SK-N-MC (cell line): ENCODE measurements around the gene CFAP70.

Experiments
- EZH2 ChIP-seq: fragments of 200-600 bp; sonication (generic); IDR thresholded peaks from one replicate; pipeline ENCODE4 v1.6.1; 2017; ENCODE audit warnings: antibody characterized with exemption
- POLR2AphosphoS5 ChIP-seq: IDR thresholded peaks from 2 replicates; pipeline ENCODE4 v1.6.1; 2012; ENCODE audit warnings: mild to moderate bottlenecking, low read depth, low read length, borderline replicate concordance

DNA sequence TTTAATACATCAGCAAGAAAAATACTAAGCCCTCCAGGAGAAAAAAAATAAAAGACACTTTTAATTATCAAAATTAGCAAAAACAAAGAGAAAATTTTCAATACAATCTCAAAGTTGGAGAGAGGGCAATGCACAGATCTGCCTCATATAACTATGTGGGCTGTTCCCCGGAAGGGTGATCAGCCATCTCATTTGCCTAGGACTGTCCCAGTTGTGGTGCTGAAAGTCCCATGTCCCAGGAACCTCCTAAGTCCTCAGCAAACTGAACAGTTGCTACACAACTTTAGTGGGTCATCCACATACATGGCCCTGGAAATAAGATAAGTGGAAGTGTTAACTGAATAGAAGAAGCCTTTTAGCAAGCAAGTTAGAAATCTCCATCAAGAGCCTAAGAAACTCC is 14.4 kb downstream of the CFAP70 start:
- TF ChIP-seq POLR2AphosphoS5 (no peak), EZH2 (no peak)
